Fibroblast of peridontal ligament (primary cell): ENCODE measurements around the gene BGN.

ENCODE experiments used
- DNase-seq: peaks from one replicate; pipeline ENCODE4 v3.0.0-alpha.2; 2010; ENCODE audit errors: extremely low read depth

BGN gene

DNA sequence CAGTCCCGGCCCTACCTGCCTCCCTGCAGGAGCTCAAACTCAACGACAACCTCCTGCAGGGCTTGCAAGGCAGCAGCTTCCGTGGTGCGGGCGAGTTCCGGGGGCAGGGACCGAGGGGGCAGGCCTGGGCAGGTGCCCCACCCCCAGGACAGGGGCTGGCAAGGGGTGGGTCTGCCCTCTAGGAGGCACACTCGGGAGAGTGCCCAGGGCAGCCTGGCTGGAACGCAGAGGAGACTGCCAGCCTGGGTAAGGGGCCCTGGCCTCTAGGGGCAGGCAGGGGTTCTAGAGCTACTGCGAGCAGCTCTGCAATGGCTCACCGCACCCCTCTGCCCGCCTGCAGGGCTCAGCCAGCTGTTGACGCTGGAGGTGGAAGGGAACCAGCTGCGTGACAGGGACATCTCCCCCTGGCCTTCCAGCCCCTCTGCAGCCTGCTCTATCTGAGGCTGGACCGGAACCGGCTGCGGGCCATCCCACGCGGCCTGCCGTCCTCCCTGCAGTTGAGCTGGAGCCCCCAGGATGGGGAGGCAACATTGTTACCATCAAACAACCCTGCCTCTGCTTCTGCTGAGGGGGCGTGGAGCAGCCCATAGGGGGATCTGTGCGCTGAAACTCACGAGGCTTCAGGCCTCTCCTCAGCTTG lies 12.3 kb upstream of the BGN start:
- DNase-seq = no peak

DNA sequence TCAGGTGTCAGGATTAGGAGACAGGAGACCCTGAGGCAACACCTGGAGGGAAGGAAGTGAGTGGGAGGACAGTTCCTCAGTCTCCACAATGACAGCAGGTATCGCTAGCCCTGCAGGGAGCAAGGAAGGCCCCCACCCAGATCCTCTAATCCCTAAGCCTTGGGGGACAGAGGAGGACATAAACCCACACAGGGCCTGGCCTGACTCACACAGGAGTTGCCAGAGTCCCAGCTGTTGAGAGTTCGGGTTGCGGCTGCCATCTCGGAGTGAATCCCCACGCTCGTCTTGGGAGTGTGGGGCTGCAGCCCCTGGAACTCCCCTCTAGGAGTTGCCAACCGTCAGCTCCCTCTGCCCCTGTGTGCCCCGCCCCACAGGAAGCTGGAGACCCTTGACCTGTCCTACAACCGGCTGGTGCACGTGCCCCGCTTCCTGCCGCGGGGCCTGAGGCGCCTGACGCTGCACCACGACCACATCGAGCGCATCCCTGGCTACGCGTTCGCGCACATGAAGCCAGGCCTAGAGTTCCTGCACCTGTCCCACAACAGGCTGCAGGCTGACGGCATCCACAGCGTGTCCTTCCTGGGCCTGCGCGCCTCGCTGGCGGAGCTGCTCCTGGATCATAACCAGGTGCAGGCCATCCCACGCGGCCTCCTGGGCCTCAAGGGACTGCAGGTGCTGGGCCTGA lies 9.2 kb upstream of the BGN start:
- no peak for DNase-seq

DNA sequence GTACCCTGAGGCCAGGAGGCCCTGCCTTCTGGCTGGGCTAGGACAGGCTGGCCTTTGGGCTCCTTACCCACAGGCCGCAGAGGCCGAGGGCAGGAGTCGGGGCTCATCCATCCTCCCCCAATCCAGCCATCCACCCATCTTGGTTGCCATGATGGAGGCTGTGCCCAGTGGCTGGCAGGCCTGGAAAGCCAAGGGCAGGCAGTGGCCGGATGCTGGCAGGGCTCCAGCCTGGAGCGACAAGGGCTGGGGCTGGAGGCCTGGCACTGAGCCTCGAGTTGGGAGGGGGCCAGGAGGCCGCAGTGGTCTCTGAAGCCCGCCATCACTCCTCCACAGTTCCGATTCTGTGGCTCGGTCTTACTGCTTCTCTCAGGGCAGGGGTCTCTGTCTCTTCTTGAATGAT lies 8.6 kb upstream of the BGN start:
- no peak for DNase-seq

DNA sequence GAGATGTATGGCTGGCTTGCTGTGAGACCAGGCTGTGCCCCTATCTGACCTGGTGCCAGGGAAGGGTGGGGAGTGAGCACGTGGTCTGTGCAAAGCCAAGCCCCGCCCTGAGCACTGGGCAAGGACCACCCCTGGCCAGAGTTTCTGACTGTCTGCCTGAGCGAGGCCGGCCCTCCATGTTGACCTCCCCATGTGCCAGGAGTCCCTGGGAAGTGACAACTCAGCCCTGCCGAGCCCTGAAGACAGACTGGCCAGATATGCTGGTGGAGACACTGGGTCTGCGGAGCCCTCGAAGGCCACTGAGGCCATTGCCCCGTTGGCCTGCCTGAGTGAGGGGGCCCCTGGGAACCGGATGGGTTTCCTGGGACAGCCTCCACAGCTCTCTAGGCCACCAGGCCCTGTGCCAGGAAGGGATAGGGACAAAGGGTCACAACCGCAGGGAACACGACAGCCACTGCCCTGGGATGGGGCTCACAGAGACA lies 7.1 kb upstream of the BGN start:
- no peak for DNase-seq

DNA sequence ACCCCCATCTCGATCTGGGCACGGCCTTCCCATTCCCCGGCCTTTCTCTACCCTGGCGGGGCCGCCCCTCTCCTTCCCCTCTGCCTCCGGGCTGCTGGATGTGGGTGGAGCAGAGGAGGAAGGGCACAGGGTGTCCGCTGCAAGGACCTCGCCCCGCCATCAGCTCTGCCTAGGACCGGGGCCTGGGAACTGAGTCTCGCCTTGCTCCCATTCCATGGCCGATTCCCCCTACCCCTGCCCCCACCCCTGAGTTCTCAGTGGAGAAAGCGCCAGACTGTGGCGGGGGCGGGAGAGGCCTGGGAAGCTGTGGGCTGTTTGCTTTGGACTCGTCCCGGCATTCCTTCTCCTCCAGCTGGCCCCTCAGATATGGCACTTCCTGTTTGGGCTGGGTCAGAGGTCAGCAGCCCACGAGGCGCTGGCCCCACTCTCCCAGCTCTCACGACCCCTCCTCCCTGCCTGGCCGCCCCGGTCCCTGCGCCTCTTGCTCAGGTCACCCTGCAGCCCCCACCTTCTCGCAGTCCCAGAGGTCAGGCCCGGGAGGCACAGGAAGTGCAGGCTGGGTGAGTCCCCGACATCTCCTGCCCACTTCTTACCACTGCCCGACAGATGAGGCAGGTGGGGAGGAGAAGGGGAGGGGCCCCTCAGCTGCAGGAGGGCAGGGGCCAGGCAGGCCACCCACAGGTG lies 6.4 kb upstream of the BGN start:
- peak; percentile 19 for DNase-seq

DNA sequence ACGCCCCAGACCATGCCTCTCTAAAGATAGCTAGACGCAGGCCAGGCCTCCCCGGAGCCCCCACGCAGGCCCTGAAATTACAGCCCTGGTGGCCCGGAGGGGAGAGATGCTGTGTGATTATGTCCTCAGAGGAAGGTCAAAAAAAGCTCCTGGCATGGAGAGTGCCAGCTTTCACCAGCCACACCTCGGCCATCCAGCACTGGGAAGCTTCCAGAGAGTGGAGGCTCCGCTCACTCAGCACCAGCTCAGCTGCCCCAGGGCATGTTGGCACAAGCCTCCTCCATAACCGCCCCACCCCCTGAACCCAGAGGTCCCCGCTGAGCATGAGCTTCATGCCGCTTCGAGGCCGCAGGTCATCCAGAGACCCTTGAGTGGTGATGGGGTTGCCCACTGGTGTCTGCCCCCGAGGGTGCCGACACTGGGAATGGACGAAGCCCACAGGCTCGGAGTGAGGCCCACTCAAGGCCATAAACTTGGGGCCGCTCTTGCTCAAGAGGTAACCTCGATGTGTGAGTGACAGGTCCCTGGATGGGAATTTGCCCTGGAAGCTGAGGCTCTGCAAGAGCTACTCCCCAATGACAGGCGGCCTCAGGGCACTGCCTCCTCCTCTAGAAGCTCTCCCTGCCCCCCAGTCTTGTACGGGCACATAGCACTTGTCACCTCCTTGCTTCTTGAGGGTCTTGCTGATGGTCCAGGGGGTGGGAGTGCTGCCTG lies 4.4 kb upstream of the BGN start:
- DNase-seq = no peak

DNA sequence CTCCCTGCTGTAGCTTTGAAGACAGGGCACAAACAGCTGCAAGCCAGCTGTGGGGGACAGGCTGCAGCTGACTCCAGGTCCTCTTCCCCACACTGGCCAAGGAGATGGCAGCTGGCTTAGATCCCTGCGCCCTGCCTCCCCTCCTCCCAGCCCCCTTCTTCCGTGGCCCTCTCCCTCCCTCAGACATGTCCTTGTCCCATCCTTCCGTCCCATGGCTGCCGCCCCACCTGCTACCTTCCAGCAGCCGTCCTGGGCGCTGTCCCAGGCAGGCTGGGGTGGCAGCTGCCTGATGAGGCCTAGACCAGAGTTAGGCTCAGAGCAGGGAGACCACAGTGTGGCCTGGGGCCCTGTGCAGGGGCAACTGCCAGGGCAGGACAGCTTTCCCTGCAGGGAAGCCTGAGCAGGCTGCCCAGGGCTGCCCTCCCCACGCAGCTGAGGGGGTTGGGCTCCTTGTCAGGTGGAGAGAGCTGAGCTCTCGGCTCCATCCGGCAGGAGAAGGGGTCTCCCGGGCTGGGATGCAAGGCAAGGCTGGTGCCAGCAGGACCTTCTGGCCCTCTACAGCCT lies 3.3 kb upstream of the BGN start:
- DNase-seq = no peak

DNA sequence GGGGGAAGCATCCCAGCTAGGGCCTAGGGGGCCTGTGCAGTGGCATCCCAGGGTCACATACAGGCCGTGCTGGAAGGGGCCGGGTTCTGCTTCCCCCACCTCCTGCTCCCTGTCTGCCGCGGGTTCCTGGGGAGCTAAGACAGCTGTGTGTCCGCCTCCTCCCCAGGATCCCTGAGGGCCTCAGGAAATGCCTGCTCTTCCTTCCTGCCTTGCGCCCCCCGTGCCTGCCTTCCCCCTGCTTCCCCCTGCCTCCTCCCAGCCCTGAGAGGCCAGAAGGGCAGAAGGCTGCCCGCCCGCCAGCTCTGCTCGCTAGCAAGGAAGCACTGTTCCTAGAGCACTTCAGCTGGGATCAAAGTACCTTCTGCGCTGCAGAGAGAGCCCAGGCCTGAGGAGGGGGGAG lies 2.9 kb upstream of the BGN start:
- no peak for DNase-seq

DNA sequence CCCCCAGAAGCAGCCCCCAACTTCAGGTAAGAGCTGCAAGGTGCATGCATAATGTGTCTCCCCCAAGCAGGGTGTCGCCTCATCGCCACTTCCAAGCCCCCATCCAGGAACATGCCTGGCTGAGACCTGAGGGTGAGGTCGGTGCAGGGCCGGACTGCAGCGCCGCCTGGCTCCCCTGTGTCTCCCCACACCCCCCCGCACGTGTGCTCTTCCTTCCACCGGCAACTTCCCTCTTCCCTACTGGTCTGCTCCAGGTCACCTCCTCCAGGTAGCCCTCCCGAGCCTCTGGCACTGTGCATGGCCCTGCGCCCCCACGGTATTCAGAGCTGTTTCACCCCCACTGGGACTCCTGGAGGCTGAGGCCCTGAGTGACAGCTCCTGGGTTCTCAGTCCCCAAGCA lies 2.2 kb upstream of the BGN start:
- no peak for DNase-seq

DNA sequence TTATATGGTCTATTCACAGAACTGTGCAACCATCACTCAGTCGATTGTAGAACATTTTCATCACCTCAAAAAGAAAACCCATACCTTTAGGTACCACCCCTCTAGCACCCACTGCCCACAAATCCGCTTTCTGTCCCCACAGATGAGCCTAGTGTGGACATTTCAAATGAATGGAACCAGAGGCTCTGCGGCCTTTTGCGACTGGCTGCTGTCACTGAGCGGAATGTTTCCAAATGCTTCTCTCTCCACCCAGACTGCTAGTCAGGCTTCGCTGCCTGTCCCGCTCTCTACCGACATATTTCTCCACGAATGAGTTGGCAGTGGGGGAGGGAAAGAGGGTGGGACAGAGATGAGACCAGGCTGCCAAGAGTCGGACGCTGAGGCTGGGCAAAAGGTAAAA lies 1.7 kb upstream of the BGN start:
- DNase-seq = no peak

DNA sequence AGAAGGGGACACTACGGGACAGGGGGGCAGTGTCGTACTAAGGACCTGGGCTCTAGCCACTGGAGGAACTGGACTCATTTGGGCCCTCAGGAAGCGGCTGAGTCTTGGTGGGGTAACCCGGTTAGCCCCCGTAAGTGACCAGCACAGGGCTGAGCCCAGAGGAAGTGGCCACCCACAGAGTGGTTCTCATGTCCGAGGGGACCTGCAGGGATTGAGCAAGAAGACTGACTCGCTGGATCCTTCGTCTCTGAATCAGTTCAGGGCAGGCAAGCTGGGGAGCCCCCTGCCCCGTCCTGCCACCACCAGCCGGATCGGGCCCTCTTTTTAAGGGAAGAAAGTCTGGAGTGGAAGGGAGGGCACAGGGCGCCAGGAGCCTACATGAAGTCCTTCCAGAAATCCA lies 719 bp upstream of the BGN start:
- DNase-seq = no peak

DNA sequence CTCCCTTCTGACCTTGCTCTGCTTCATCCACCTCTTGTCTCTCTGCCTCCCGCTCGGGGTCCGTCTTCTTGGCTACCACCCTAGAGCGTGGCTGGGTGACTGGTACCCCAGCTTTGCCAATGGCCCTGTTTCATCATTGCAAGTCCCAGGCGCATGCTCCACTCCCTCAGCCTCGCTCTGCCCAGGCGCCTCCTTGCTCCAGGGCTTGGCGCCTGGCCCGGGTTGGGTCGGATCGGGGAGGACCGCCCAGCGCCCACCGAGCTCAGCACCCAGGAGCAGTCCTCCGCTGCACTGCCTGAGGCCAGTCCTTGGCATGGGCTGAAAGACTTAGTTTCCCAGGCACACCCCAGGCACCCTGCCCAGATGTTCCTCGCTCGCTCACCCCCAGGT lies 577 bp downstream of the BGN start:
- peak; percentile 32 for DNase-seq

DNA sequence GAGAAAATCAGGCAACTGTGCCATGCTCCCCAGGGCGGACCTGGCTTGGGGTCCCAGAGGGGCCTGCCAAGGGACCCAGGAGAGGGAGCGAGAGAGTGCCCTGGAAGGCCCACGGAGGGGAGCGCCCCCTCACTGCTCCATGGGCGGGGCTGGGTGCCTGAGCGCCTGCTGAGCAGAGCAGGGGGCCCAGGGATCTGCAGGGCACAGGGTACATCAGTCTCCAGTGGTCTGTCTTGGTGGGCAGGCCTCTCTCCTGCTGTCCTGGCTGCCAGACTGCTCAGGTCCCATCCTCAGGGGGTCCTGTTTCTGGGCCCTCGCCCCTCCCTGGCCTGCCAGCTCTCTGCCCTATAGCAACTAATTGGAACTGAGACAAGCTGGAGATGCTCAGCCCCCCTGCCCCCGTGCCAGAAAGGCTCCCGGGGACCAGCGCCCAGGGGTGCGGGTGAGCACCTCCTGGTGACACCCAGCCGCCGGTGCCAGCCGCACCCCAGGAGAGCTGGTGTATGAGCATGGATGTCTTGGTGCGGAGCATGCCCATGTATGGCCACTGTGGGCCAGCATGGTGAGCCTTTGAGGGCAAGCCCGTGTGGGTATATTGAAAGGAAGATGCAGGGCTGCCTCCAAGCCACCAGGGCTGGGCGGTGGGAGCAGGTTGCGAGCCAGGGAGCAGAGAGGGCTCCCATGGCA lies 1.3 kb downstream of the BGN start:
- no peak for DNase-seq

DNA sequence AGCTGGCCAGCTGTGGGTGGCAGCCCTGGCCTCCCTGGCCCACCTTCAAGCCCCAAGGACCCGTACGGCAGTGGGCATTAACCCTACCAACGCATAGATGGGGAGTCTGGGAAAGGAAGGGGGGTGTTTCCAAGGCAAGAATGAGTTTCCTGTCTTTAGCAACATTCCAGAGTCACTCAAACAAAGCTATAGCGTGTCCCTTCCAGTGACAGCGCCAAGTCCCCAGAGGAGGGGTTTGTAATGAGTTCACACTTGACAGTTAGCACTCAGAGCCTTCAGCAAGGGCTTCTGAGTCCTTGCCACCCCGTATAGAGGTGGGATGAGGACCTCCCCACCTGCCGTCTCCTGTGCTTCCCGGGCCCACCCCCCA lies 1.8 kb downstream of the BGN start:
- DNase-seq = no peak

DNA sequence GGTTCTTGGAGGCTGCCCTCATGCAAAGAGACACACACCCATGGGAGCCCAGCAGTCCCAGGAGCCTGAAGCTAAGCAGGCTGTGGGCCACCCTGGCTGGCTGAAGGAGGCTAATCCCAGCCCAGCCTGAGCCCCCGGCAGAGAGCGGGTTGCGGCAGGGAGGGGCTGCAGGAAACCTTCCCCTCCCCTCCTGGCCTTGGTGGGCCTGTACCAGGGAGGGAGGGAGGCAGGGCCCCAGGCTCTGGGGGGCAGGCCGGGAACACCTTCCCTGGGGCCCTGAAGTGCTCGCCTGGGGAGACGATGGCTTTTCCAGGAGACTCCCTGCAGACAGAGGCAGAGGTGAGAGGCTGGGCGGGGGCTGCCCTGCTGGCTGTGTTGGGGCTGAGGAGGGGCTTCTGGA lies 3.7 kb downstream of the BGN start:
- no peak for DNase-seq

DNA sequence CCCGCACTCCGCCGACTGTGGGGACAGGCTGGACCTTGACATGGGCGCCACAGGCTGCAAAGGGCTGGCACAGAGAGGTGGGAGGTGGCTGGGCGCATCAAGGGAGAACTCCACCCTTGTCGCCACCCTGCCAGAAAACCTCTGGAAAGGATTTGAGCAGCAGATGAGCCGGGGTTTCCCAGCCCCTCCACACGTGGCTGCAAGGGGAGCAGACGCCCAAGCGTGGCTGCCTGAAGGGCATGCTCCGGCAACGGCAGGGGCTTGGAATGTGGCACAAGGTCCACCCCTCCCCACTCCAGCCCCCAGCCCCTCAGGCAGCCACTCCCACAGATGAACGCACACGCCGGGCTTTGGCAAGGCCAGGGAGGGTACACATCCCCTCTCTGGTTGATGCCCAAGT lies 4.6 kb downstream of the BGN start:
- no peak for DNase-seq

DNA sequence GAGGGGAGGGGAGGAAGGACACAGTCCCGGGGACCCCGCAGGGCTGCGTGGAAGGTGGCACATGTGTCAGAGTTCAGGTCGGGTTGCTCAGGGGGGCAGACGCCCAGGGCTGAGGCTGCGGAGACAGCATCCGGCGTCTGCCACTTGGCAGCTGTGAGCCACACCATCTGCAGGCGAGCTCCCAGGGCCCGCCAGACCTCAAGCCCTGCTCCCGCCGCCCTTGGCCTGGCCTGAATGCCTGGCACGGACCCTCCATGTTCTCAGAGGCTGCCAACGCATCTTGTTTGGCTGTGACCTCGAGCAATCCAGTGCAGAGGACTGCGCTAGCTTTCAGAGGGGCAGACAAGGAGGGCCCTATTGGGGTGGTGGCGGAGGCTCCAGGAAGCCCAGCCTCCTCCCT lies 5.1 kb downstream of the BGN start:
- DNase-seq = no peak

DNA sequence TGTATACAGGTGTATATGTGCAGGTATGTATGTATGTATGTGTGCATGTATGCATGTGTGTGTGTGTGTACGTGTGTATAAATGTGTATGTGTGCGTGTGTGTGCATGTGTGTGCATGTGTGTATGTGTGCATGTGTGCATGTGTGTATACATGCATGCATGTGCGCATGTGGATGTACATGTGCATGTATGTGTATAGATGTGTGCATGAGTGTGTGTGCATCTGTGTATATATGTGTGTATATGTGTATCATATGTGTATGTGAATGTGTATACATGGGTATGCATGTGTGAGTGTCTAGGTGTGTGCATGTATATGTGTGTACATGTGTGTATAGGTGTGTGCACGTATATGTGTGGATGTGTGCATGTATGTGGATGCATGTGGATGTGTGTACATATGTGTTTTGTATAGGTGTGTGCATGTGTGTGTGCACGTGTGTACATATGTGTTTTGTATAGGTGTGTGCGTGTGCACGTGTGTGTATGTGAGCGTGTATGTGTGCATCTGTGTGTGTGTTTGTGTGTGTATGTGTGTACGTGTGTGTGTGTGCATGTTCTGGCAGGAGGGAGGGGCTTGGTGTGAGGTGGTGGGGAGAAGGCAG lies 6.0 kb downstream of the BGN start:
- DNase-seq = no peak

DNA sequence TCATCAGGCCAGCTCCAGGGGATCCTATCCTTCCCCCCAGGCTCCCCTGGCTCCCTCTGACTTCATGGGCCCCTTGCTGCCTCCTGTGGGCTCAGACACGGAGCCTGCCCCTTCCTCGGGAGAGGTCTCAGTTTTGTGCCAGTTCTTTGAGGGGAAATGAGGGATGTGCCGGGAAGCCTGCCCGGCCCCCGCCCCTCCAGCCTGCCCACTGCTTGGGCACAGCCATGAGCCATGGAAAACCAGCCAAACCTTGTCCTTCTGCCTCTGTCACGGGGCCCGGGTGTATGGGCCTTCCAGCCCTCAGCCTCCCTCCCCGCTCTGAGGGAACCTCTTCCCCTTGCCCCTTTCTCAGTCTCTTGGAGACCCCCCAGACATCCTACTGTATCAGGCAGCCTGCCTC lies 6.8 kb downstream of the BGN start:
- no peak for DNase-seq

DNA sequence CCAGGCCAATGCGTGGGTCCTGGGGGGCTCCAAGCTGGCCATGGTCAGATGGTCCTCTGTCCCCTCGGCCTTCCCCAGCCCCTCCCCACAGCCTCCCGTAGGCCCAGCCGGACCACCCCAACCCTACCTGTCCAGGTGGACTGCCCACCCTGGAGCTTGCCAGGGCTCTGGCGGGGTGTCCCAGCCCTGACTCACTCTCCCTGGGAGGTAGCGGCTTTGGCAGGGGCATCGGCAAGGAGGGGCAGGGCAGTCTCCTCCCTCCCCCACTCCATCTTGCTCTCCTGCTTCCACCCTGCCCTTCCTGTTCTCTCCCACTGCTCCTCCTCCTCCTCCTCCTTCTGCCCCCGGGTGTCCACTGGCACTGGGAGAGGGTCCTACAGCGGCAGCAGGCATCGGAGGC lies 7.4 kb downstream of the BGN start:
- no peak for DNase-seq

DNA sequence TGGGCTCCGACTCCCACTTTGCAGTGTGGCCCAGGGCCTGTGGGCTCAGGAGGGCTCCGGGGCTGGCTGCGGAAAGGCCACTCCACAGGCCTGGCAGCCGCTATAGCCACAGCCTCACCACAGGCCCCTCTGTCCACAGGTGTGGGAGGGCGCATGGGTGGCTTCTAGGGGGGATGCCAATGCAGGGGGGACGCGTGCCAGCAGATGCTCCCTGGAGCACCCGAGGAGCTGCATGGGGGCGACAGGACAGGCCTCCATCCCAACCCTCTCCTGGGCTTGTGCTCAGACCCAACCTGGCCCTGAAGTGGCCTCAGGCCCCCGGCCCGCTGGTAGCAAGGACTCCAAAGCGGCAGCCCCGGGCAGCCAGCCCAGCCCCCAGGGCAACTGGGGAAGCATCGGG lies 8.0 kb downstream of the BGN start:
- no peak for DNase-seq
